Astrocyte (in vitro differentiated cells and primary cell): ENCODE results near the gene FGFRL1. TPM values are rescaled to one million over a fixed set of nuclear protein-coding genes. Genes with fewer than 3 reads are reported as not detected.

ENCODE experiments used
- DNase-seq: peaks from one replicate; pipeline ENCODE4 v3.0.0-alpha.2; 2010; ENCODE audit warnings: low read depth
- FAIRE-seq: peaks from 2 replicates; lab custom pipeline; 2011; peaks lifted over from hg19 to GRCh38; lab: Jason Lieb, UNC
- H2AFZ ChIP-seq: 2 replicates; pipeline ENCODE4 v1.6.0; 2012; ENCODE audit warnings: low read depth, low read length, inconsistent platforms
- H3K27ac ChIP-seq: 2 replicates; pipeline ENCODE4 v1.5.1; 2011; ENCODE audit warnings: low read depth, low read length, inconsistent platforms
- H3K27me3 ChIP-seq: 2 replicates; pipeline ENCODE4 v1.6.0; 2011; ENCODE audit warnings: low read length, inconsistent platforms; ENCODE audit not compliant: insufficient read depth
- H3K36me3 ChIP-seq: 2 replicates; pipeline ENCODE4 v1.5.1; 2011; ENCODE audit warnings: low read length, inconsistent platforms; ENCODE audit not compliant: insufficient read depth
- H3K4me1 ChIP-seq: 2 replicates; pipeline ENCODE4 v1.5.1; 2011; ENCODE audit warnings: low read length, inconsistent platforms; ENCODE audit not compliant: insufficient read depth
- H3K4me2 ChIP-seq: 2 replicates; pipeline ENCODE4 v1.6.0; 2012; ENCODE audit warnings: low read length, inconsistent platforms
- H3K4me3 ChIP-seq: 2 replicates; pipeline ENCODE4 v1.5.1; 2011; ENCODE audit warnings: low read depth, mild to moderate bottlenecking, low read length, inconsistent platforms; ENCODE audit not compliant: insufficient read depth
- H3K79me2 ChIP-seq: 2 replicates; pipeline ENCODE4 v1.6.0; 2012; ENCODE audit warnings: mild to moderate bottlenecking, low read length, inconsistent platforms; ENCODE audit not compliant: insufficient read depth
- H3K9ac ChIP-seq: 2 replicates; pipeline ENCODE4 v1.6.0; 2012; ENCODE audit warnings: mild to moderate bottlenecking, low read length, inconsistent platforms
- H3K9me3 ChIP-seq: 2 replicates; pipeline ENCODE4 v1.5.1; 2012; ENCODE audit warnings: low read depth, mild to moderate bottlenecking, low read length, inconsistent platforms; ENCODE audit not compliant: insufficient read depth
- H4K20me1 ChIP-seq: 2 replicates; pipeline ENCODE4 v1.6.0; 2012; ENCODE audit warnings: low read length, inconsistent platforms; ENCODE audit not compliant: insufficient read depth
- H3K27ac Mint-ChIP-seq: one replicate; pipeline ENCODE4 v1.8.0; 2021; ENCODE audit warnings: mild to moderate bottlenecking, mixed read lengths; ENCODE audit not compliant: unreplicated experiment
- H3K27me3 Mint-ChIP-seq: one replicate; pipeline ENCODE4 v1.8.0; 2021; ENCODE audit warnings: low read depth, mixed read lengths; ENCODE audit not compliant: unreplicated experiment
- H3K36me3 Mint-ChIP-seq: one replicate; pipeline ENCODE4 v1.8.0; 2021; ENCODE audit warnings: low read depth, mixed read lengths; ENCODE audit not compliant: unreplicated experiment
- H3K4me1 Mint-ChIP-seq: one replicate; pipeline ENCODE4 v1.8.0; 2021; ENCODE audit warnings: low read depth, mixed read lengths; ENCODE audit not compliant: unreplicated experiment
- H3K4me3 Mint-ChIP-seq: one replicate; pipeline ENCODE4 v1.8.0; 2021; ENCODE audit warnings: mild to moderate bottlenecking, moderate library complexity, mixed read lengths; ENCODE audit not compliant: unreplicated experiment
- H3K9me3 Mint-ChIP-seq: one replicate; pipeline ENCODE4 v1.8.0; 2021; ENCODE audit warnings: mild to moderate bottlenecking, mixed read lengths; ENCODE audit not compliant: unreplicated experiment
- EZH2 ChIP-seq: IDR thresholded peaks from 2 replicates; pipeline ENCODE4 v1.6.1; 2012; ENCODE audit warnings: mild to moderate bottlenecking, low read length, inconsistent platforms; ENCODE audit not compliant: insufficient read depth
- total RNA-seq: library from RNA; stranded (reverse); gene quantifications from 2 replicates; pipeline ENCODE4 v1.2.1, GENCODE V29; 2021
- TF ChIP-seq, protein P1 (sequence below): IDR thresholded peaks from 2 replicates; pipeline ENCODE4 v1.5.1; 2011; ENCODE audit warnings: low read depth, mild to moderate bottlenecking, inconsistent platforms, low read length, moderate library complexity; ENCODE audit not compliant: insufficient read depth

FGFRL1 gene
- total RNA-seq, 1 donor from 2014 or later: 64.2 TPM

DNA sequence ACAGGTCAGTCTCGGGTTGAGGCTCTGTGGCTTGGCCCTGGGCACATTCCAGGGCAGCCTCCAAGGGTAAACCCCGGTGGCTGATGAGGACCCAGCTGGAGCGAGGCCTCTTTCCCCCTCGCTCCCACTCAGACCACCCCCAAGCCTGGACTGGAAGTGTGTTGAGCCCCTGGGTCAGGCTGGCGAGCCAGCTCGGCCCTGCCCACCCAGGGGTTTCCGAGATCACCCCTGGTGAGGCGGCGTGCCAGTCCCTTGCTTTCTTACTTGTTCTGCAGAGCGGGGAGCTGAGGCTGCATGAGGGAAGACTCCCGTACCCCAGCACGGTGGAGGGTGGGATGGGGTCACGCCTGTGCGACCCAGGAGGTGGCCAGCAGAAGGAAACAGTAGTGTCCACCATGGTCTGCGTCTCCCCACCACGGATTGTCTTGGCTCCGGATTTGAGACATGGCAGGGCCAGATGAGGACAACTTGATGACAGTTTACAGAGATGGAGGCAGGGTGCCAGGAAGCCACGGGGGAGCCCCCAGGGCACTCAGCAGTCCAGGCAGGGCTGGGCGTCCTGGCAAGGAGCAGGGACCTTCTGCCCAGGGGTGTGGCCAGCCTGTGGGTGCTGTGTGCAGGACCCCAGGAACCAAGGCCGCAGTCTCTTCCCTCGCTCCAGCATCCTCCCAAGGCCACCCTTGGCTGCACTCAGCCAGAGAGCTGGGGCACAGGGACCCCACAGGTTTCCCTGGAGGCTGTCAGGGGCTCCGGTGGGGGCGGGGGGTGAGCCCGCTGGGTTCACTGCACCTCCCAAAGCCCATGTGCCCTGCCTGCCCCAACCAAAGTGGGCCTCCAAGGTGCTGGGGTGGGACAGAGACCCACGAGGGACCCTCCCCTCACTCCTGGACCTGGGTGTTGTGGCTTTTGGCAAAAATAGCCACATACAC is 6.6 kb upstream of the FGFRL1 start:
- Histone ChIP-seq H3K27me3 (peaks cover 33% of the 10 kb centered on the region), H3K4me2 (no peak overlapping the region), H4K20me1 (no peaks in the 10 kb centered on the region), H3K36me3 (no peaks in the 10 kb centered on the region), H2AFZ (no peak overlapping the region), H3K27ac (no peak overlapping the region), H3K9ac (no peak overlapping the region), H3K4me3 (no peak overlapping the region), H3K79me2 (no peaks in the 10 kb centered on the region), H3K4me1 (peaks cover 4% of the 10 kb centered on the region), H3K9me3 (no peaks in the 10 kb centered on the region)
- DNase-seq (no peak), FAIRE-seq (no peak)
- Mint-ChIP-seq H3K4me1 (peaks cover 2% of the 10 kb centered on the region), H3K9me3 (peaks cover 8% of the 10 kb centered on the region), H3K36me3 (peaks cover 4% of the 10 kb centered on the region), H3K4me3 (no peak overlapping the region), H3K27me3 (peaks cover 45% of the 10 kb centered on the region), H3K27ac (no peak overlapping the region)
- TF ChIP-seq EZH2: no peak
- TF ChIP-seq, protein P1, sequence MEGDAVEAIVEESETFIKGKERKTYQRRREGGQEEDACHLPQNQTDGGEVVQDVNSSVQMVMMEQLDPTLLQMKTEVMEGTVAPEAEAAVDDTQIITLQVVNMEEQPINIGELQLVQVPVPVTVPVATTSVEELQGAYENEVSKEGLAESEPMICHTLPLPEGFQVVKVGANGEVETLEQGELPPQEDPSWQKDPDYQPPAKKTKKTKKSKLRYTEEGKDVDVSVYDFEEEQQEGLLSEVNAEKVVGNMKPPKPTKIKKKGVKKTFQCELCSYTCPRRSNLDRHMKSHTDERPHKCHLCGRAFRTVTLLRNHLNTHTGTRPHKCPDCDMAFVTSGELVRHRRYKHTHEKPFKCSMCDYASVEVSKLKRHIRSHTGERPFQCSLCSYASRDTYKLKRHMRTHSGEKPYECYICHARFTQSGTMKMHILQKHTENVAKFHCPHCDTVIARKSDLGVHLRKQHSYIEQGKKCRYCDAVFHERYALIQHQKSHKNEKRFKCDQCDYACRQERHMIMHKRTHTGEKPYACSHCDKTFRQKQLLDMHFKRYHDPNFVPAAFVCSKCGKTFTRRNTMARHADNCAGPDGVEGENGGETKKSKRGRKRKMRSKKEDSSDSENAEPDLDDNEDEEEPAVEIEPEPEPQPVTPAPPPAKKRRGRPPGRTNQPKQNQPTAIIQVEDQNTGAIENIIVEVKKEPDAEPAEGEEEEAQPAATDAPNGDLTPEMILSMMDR: no peak

DNA sequence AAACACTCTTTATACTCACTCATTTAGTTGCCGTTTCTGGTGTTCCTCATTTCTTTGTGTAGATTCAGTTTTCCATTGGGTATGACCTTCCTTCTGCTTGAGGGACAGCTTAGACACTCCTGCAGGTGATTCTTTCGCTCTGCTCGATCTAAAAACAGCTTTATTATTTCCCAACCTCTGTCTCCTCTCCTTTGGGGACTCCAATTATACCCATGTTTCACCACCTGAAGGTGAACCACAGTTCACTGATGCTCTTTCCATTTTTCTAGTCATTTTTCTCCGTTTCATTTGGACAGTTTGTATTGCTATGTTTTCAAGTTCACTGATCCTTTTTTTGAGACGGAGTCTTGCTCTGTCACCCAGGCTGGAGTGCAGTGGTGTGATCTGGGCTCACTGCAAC is 4.6 kb upstream of the FGFRL1 start:
- TF ChIP-seq, protein P1: no peak
- no peak for TF ChIP-seq EZH2
- Histone ChIP-seq H3K36me3 (no peaks in the 10 kb centered on the region), H3K79me2 (no peaks in the 10 kb centered on the region), H3K4me3 (no peak overlapping the region), H3K9ac (no peak overlapping the region), H3K4me1 (peaks cover 15% of the 10 kb centered on the region), H3K4me2 (no peak overlapping the region), H3K27me3 (peaks cover 25% of the 10 kb centered on the region), H3K9me3 (no peaks in the 10 kb centered on the region), H4K20me1 (no peaks in the 10 kb centered on the region), H3K27ac (no peak overlapping the region), H2AFZ (no peak overlapping the region)
- Mint-ChIP-seq H3K27ac (no peak overlapping the region), H3K27me3 (peaks cover 38% of the 10 kb centered on the region), H3K36me3 (peaks cover 4% of the 10 kb centered on the region), H3K4me3 (no peak overlapping the region), H3K4me1 (peaks cover 2% of the 10 kb centered on the region), H3K9me3 (peaks cover 8% of the 10 kb centered on the region)
- DNase-seq (no peak), FAIRE-seq (no peak)
